GM12875 (cell line): Measurements from ENCODE around the gene CACNG3.

Experiments
- H3K4me3 ChIP-seq: one replicate; pipeline ENCODE4 v1.5.1; 2011; ENCODE audit warnings: low read depth, low read length, control low read depth
- CTCF ChIP-seq: IDR thresholded peaks from 2 replicates; pipeline ENCODE4 v1.5.1; 2011; ENCODE audit warnings: low read depth, mild to moderate bottlenecking, control low read depth, inconsistent platforms, low read length, moderate library complexity, borderline replicate concordance; ENCODE audit not compliant: insufficient read depth

CACNG3 gene

GRCh38 chr16:24257958-24258357 lies 1.8 kb downstream of the CACNG3 start:
- H3K4me3 ChIP-seq, result no peak overlapping the region
- TF ChIP-seq CTCF, result no peak

- no peak overlapping the region for H3K4me3 ChIP-seq
- no peak for TF ChIP-seq CTCF
Observed at GRCh38 chr16:24258791-24259190, 2.7 kb downstream of the CACNG3 start.

- TF ChIP-seq CTCF, result no peak
- H3K4me3 ChIP-seq, result no peak overlapping the region
Observed at GRCh38 chr16:24262816-24263215, 6.7 kb downstream of the CACNG3 start.

GRCh38 chr16:24270721-24271442 lies 14.7 kb downstream of the CACNG3 start:
- TF ChIP-seq CTCF, result no peak
- no peak overlapping the region for H3K4me3 ChIP-seq

- no peak for TF ChIP-seq CTCF
- H3K4me3 ChIP-seq, result no peak overlapping the region
Observed at GRCh38 chr16:24272379-24272778, 16.2 kb downstream of the CACNG3 start.

GRCh38 chr16:24273508-24274182 lies 17.5 kb downstream of the CACNG3 start:
- TF ChIP-seq CTCF, result no peak
- no peak overlapping the region for H3K4me3 ChIP-seq

GRCh38 chr16:24275413-24275812 lies 19.3 kb downstream of the CACNG3 start:
- TF ChIP-seq CTCF, result no peak
- H3K4me3 ChIP-seq, result no peak overlapping the region
